SK-N-SH (cell line): Measurements from ENCODE around the gene CRIM1. TPM values are rescaled to one million over a fixed set of nuclear protein-coding genes. Genes with fewer than 3 reads are reported as not detected.
A peak's percentile ranks its signal among the peaks of the same experiment; 100 is the strongest.

ENCODE experiments used
- CTCF ChIA-PET: fragments of 300-600, 350-600 bp; formaldehyde crosslinking; extraction: SDS; loops from one replicate; lab custom pipeline; 2021; lab: Yijun Ruan, JAX
- POLR2A ChIA-PET: fragments of 350-600 bp; sonication (Branson Sonifier 250); formaldehyde crosslinking; extraction: SDS; loops from one replicate; lab custom pipeline; 2020; ENCODE audit warnings: antibody characterized with exemption, inconsistent platforms; lab: Yijun Ruan, JAX
- DNase-seq: peaks from one replicate; pipeline ENCODE4 v3.0.0; 2012
- H2AFZ ChIP-seq: fragments of 200-600 bp; sonication (generic); 2 replicates; pipeline ENCODE4 v1.8.1; 2016; ENCODE audit warnings: antibody characterized with exemption, mild to moderate bottlenecking, low read depth
- H3F3A ChIP-seq: fragments of 200-600 bp; sonication (generic); replicated peaks from 2 replicates; pipeline ENCODE3; 2016; ENCODE audit warnings: antibody characterized with exemption, mild to moderate bottlenecking; ENCODE audit not compliant: insufficient read depth
- H3K27ac ChIP-seq, 2 experiments: fragments of 200-500 bp in 1 of 2; fragments of 200-600 bp in 1 of 2; sonication (Bioruptor generic) in 1 of 2; sonication (generic), shearing (Covaris generic) in 1 of 2; 2 replicates each; pipeline versions ENCODE4 v1.5.1 to v1.6.1; 2014 to 2016; ENCODE audit warnings: low read depth in 2 of 2, inconsistent platforms in 1 of 2, low read length in 1 of 2, mild to moderate bottlenecking in 1 of 2, mixed read lengths in 1 of 2
- H3K27me3 ChIP-seq: fragments of 200-600 bp; sonication (generic), shearing (Covaris generic); 2 replicates; pipeline ENCODE4 v1.6.1; 2016; ENCODE audit warnings: mixed run types; ENCODE audit not compliant: insufficient read depth
- H3K36me3 ChIP-seq, 2 experiments: fragments of 200-500 bp in 1 of 2; fragments of 200-600 bp in 1 of 2; sonication (Bioruptor generic) in 1 of 2; sonication (generic) in 1 of 2; replicated peaks in 1 of 2; 2 replicates each; pipeline versions ENCODE3 to v1.5.1; 2014 to 2016; ENCODE audit warnings: low read length in 1 of 2, mild to moderate bottlenecking in 1 of 2; ENCODE audit not compliant: insufficient read depth in 2 of 2, control insufficient read depth in 1 of 2
- H3K4me1 ChIP-seq, 2 experiments: fragments of 200-500 bp in 1 of 2; fragments of 200-600 bp in 1 of 2; sonication (Bioruptor generic) in 1 of 2; sonication (generic), shearing (Covaris generic) in 1 of 2; 2 replicates each; pipeline versions ENCODE4 v1.5.1 to v1.6.1; 2014 to 2016; ENCODE audit warnings: low read depth in 1 of 2, low read length in 1 of 2, mixed run types in 1 of 2; ENCODE audit not compliant: insufficient read depth in 2 of 2, control insufficient read depth in 1 of 2
- H3K4me2 ChIP-seq: fragments of 200-600 bp; sonication (generic), shearing (Covaris generic); 2 replicates; pipeline ENCODE4 v1.6.1; 2017; ENCODE audit warnings: mixed run types
- H3K4me3 ChIP-seq, 2 experiments: fragments of 200-500 bp in 1 of 2; fragments of 200-600 bp in 1 of 2; sonication (Bioruptor generic) in 1 of 2; sonication (generic), shearing (Covaris generic) in 1 of 2; 2 replicates each; pipeline versions ENCODE4 v1.5.1 to v1.8.1; 2014 to 2016; ENCODE audit warnings: low read depth in 2 of 2, inconsistent platforms in 1 of 2, low read length in 1 of 2, mild to moderate bottlenecking in 1 of 2, mixed read lengths in 1 of 2, moderate library complexity in 1 of 2
- H3K79me2 ChIP-seq: fragments of 200-600 bp; sonication (generic); 2 replicates; pipeline ENCODE4 v1.8.1; 2017; ENCODE audit warnings: mild to moderate bottlenecking; ENCODE audit not compliant: insufficient read depth
- H3K9ac ChIP-seq: fragments of 200-600 bp; sonication (generic); 2 replicates; pipeline ENCODE4 v1.6.1; 2017; ENCODE audit warnings: mixed run types
- H3K9me2 ChIP-seq: fragments of 200-600 bp; sonication (generic); 2 replicates; pipeline ENCODE4 v1.6.1; 2017; ENCODE audit warnings: mixed run types
- H3K9me3 ChIP-seq: fragments of 200-600 bp; sonication (generic); 2 replicates; pipeline ENCODE4 v1.6.1; 2017; ENCODE audit warnings: mixed run types, mild to moderate bottlenecking, moderate library complexity
- H4K20me1 ChIP-seq: fragments of 200-600 bp; sonication (generic); 2 replicates; pipeline ENCODE4 v1.6.1; 2017; ENCODE audit warnings: mild to moderate bottlenecking, mixed run types; ENCODE audit not compliant: insufficient read depth
- FOXJ3 ChIP-seq: sonication (generic); formaldehyde crosslinking; IDR thresholded peaks from 2 replicates; pipeline ENCODE4 v1.5.1; 2020; ENCODE audit warnings: mild to moderate bottlenecking, missing genetic modification reagents
- GABPA ChIP-seq: IDR thresholded peaks from 2 replicates; pipeline ENCODE4 v1.4.0; 2012; ENCODE audit warnings: low read depth, mild to moderate bottlenecking
- JUND ChIP-seq: IDR thresholded peaks from 2 replicates; pipeline ENCODE4 v1.4.0; 2012
- MAX ChIP-seq: IDR thresholded peaks from 2 replicates; pipeline ENCODE4 v1.4.0; 2012; ENCODE audit warnings: low read depth
- NFIC ChIP-seq: IDR thresholded peaks from 2 replicates; pipeline ENCODE4 v1.4.0; 2012; ENCODE audit warnings: borderline replicate concordance
- NRF1 ChIP-seq: IDR thresholded peaks from 2 replicates; pipeline ENCODE4 v1.6.1; 2012; ENCODE audit warnings: low read depth, mild to moderate bottlenecking, low read length
- PBX3 ChIP-seq: IDR thresholded peaks from 2 replicates; pipeline ENCODE4; 2012
- REST ChIP-seq: IDR thresholded peaks from 2 replicates; pipeline ENCODE4 v1.6.1; 2012; ENCODE audit warnings: mild to moderate bottlenecking, low read depth, low read length, moderate library complexity
- RFX5 ChIP-seq: IDR thresholded peaks from 2 replicates; pipeline ENCODE4 v1.6.1; 2012; ENCODE audit warnings: mild to moderate bottlenecking, improper control_type of control experiment, low read length
- SMC3 ChIP-seq: IDR thresholded peaks from 2 replicates; pipeline ENCODE4 v1.6.1; 2012; ENCODE audit warnings: low read depth, low read length, improper control_type of control experiment
- USF1 ChIP-seq: IDR thresholded peaks from 2 replicates; pipeline ENCODE4 v1.4.0; 2012; ENCODE audit warnings: low read depth, borderline replicate concordance
- YY1 ChIP-seq: IDR thresholded peaks from 2 replicates; pipeline ENCODE4 v1.4.0; 2012; ENCODE audit warnings: low read depth, mild to moderate bottlenecking
- ZBTB33 ChIP-seq: IDR thresholded peaks from 2 replicates; pipeline ENCODE4 v1.4.0; 2012; ENCODE audit warnings: low read depth, borderline replicate concordance
- WGBS: methylation state at CpG from one replicate; pipeline ENCODE4 v1.1.6; 2017; ENCODE audit warnings: low lambda C conversion rate; 5-methylcytosine and 5-hydroxymethylcytosine counted together
- polyA plus RNA-seq, 3 experiments: library from polyadenylated mRNA; depleted of rRNA; stranded (reverse); fragments of >200 nt; gene quantifications; 2 replicates each; pipeline ENCODE4 v1.2.3, GENCODE V29; 2012

Gene CRIM1
- polyA plus RNA-seq, 1 of the 3 experiments (the other 2 are of a cell fraction) = 244 TPM

- no peak for TF ChIP-seq REST
- no peak for TF ChIP-seq RFX5
- TF ChIP-seq SMC3 = no peak
- TF ChIP-seq PBX3 = no peak
- no peak for TF ChIP-seq NRF1
- TF ChIP-seq FOXJ3 = no peak
- no peak for TF ChIP-seq ZBTB33
- no peak for TF ChIP-seq MAX
- TF ChIP-seq NFIC = no peak
- TF ChIP-seq YY1 = no peak
- TF ChIP-seq JUND = no peak
Measured at GRCh38 chr2:36469106-36469477, 113.5 kb downstream of the CRIM1 start (continued).

- H3K4me3 ChIP-seq = no peak overlapping the region
- peaks cover 60 to 85% of the 10 kb centered on the region in 2 experiments for H3K36me3 ChIP-seq
- H3K9me2 ChIP-seq = no peaks in the 10 kb centered on the region
- H3K4me1 ChIP-seq = peaks cover 0 to 20% of the 10 kb centered on the region in 2 experiments; a peak in 2 of 4 replicates
- H3K27ac ChIP-seq = peak overlapping the region in 1 of 2 experiments; percentile 95; a peak in 2 of 4 replicates
- DNase-seq = no peak
- H3F3A ChIP-seq = peaks cover 66% of the 10 kb centered on the region
- ChIA-PET POLR2A (no interaction called here), CTCF (interaction anchor here (1.3 kb wide), 1 partner anchor 13 kb away, joined by 3 read pairs; no protein-coding TSS in a partner anchor)
- H3K9me3 ChIP-seq = no peaks in the 10 kb centered on the region
- peaks cover 98% of the 10 kb centered on the region for H3K79me2 ChIP-seq
- H3K9ac ChIP-seq = 0 out of 2 replicates have a peak overlapping the region, but pooled peaks have one; percentile 23
- H2AFZ ChIP-seq = no peak overlapping the region
- no peaks in the 10 kb centered on the region for H3K27me3 ChIP-seq
- H3K4me2 ChIP-seq = no peak overlapping the region
- TF ChIP-seq GABPA (no peak), USF1 (no peak)
- WGBS = 61% methylated on average over 3 of the region's 3 CpGs
- H4K20me1 ChIP-seq = no peaks in the 10 kb centered on the region
Measured at GRCh38 chr2:36469710-36470109, 114.1 kb downstream of the CRIM1 start.
